AG10803 (cell line): ENCODE data around the gene THSD4.

Experiments
- DNase-seq: peaks from one replicate; pipeline ENCODE4 v3.0.0; 2010; ENCODE audit warnings: low read depth
- H3K4me3 ChIP-seq: 2 replicates; pipeline ENCODE4 v1.5.1; 2011; ENCODE audit warnings: mild to moderate bottlenecking, low read length, control low read depth
- TF ChIP-seq, protein P1 (sequence below): conservative IDR thresholded peaks from 2 replicates; pipeline ENCODE4 v1.5.1; 2011; ENCODE audit warnings: mild to moderate bottlenecking, low read length, control low read depth, inconsistent platforms

Gene THSD4

DNA sequence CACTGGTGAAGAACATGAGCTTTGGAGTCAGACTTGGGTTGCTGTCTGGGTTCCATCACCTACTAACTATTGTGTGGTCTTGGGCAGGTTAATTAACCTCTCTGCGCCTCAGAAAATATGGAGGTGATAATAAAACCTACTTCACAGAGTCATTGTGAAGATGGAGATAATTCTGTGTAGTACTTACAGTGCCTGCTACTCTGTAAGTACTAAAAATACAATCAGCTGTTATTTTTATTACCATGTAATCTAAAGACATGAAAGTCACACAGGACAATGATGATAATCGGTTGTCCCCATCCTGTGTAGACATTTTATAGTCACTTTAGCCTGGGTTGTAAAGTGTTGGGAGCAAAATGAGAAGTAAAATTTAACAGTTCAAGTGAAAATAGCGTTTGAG is 334.1 kb downstream of the THSD4 start:
- TF ChIP-seq, protein P1, sequence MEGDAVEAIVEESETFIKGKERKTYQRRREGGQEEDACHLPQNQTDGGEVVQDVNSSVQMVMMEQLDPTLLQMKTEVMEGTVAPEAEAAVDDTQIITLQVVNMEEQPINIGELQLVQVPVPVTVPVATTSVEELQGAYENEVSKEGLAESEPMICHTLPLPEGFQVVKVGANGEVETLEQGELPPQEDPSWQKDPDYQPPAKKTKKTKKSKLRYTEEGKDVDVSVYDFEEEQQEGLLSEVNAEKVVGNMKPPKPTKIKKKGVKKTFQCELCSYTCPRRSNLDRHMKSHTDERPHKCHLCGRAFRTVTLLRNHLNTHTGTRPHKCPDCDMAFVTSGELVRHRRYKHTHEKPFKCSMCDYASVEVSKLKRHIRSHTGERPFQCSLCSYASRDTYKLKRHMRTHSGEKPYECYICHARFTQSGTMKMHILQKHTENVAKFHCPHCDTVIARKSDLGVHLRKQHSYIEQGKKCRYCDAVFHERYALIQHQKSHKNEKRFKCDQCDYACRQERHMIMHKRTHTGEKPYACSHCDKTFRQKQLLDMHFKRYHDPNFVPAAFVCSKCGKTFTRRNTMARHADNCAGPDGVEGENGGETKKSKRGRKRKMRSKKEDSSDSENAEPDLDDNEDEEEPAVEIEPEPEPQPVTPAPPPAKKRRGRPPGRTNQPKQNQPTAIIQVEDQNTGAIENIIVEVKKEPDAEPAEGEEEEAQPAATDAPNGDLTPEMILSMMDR: no peak
- DNase-seq: no peak
- H3K4me3 ChIP-seq: no peak overlapping the region

GRCh38 chr15:71449956-71450355 is 334.7 kb downstream of the THSD4 start:
- no peak overlapping the region for H3K4me3 ChIP-seq
- no peak for DNase-seq
- TF ChIP-seq, protein P1: no peak

DNA sequence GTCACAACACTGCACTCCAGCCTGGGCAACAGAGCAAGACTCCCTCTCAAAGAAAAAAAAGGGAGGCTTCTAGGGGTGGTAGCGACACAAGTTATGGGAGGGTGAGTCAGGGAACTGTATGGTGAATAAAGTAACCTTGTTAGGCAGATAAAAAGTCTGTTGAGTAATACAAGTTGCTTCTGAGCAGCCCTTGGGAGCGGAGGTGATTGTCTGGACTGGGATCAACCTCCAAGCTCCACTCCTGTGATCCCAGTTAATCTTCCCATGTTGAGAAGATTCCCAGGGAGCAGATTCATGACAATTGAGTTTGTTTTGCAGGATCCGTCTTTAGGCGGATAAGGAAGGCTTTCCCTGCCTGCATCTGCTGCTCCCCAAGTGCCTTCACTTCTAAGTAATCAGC is 335.9 kb downstream of the THSD4 start:
- DNase-seq: no peak
- TF ChIP-seq, protein P1: no peak
- H3K4me3 ChIP-seq: no peak overlapping the region

DNA sequence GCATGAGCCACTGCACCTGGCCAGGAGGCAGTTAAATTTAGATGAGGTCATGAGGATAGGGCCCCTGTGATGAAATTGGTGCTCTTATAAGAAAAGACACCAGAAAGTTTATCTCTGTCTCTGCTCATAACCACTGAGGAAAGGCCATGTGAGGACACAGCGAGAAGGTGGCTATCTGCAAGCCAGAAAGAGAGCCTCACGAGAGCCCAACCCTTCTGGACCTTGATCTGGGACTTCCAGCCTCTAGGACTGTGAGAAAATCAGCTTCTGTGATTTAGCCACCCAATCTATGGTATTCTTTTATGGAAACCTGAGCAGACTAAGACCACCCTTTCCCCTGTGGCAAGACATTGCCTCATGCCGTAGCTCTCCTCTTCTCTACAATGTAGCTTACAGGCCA is 337.6 kb downstream of the THSD4 start:
- TF ChIP-seq, protein P1: no peak
- H3K4me3 ChIP-seq: no peak overlapping the region
- no peak for DNase-seq

- no peak for DNase-seq
Measured at GRCh38 chr15:71454462-71454996, 339.3 kb downstream of the THSD4 start.

DNA sequence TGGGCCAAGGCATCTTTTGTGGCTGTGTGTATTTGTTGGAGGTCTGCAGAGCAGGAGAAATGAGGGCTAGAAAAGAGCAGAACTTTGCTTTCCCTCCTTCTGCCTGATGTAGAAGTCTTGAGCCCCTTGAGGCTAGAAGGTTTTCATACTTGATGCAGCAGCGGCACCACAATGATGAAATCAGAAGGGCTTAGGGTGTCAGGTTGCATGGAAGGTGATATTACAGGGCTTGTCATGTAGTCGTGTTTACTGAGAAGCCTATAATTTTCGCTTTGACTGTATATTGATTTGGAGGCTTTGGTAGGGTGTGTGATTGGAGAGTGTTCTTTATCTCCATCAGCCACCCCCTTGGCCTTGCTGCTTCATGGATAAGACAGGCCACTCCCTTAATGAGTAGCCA is 339.8 kb downstream of the THSD4 start:
- no peak for DNase-seq
- TF ChIP-seq, protein P1: no peak
- no peak overlapping the region for H3K4me3 ChIP-seq

More at GRCh38 chr15:71454462-71454996, 339.3 kb downstream of the THSD4 start:
- H3K4me3 ChIP-seq: no peak overlapping the region
- TF ChIP-seq, protein P1: no peak

DNA sequence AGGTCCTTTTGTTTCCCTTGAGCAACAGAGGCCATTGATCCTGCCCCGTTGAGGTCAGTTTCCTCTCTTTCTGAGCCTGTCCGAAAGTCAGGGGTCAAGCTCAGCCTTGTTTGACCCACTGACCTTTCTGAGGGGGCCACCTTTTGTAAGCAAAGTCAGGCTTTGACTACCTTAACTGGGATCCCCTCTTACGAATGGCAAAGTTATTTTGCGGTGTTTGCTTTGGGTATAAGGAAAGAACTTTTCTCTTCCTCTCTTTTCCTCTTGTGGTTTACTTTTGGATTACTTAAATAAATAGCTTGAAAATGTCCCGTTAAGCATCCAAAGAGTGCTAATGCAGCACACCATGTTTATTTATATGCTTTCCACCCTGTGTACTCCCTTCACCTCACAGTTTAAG is 340.6 kb downstream of the THSD4 start:
- H3K4me3 ChIP-seq: no peak overlapping the region
- TF ChIP-seq, protein P1: no peak
- no peak for DNase-seq
